Hepatocyte (in vitro differentiated cells): Measurements from ENCODE around the gene RAMP3. TPM values are rescaled to one million over a fixed set of nuclear protein-coding genes. Genes with fewer than 3 reads are reported as not detected.

Experiments used
- DNase-seq: peaks from one replicate; pipeline ENCODE4 v3.0.0-alpha.2; 2016; ENCODE audit warnings: low spot score
- H2AFZ ChIP-seq: fragments of 200-600 bp; sonication (generic); 2 replicates; pipeline ENCODE4 v1.6.0; 2016; ENCODE audit warnings: antibody characterized with exemption, mild to moderate bottlenecking
- H3K27ac ChIP-seq: fragments of 200-600 bp; sonication (generic); 2 replicates; pipeline ENCODE4 v1.5.1; 2016; ENCODE audit warnings: mild to moderate bottlenecking
- H3K27me3 ChIP-seq: fragments of 200-600 bp; sonication (generic); 2 replicates; pipeline ENCODE4 v1.6.1; 2016
- H3K36me3 ChIP-seq: fragments of 200-600 bp; sonication (generic); replicated peaks from 2 replicates; pipeline ENCODE4 v1.5.1; 2016; ENCODE audit warnings: low read depth; ENCODE audit not compliant: insufficient read depth
- H3K4me1 ChIP-seq: fragments of 200-600 bp; sonication (generic); 2 replicates; pipeline ENCODE4 v1.5.1; 2016; ENCODE audit warnings: mild to moderate bottlenecking, moderate library complexity; ENCODE audit not compliant: insufficient read depth
- H3K4me2 ChIP-seq: fragments of 200-600 bp; sonication (generic); 2 replicates; pipeline ENCODE4 v1.6.0; 2016
- H3K4me3 ChIP-seq: fragments of 200-600 bp; sonication (generic); 2 replicates; pipeline ENCODE4 v1.5.1; 2016; ENCODE audit warnings: mild to moderate bottlenecking
- H3K79me2 ChIP-seq: fragments of 200-600 bp; sonication (generic); 2 replicates; pipeline ENCODE4 v1.6.0; 2017; ENCODE audit warnings: mild to moderate bottlenecking
- H3K9me2 ChIP-seq: fragments of 200-600 bp; sonication (generic); replicated peaks from 2 replicates; pipeline ENCODE4 v1.6.0; 2017; ENCODE audit warnings: mild to moderate bottlenecking; ENCODE audit not compliant: insufficient read depth
- H3K9me3 ChIP-seq: fragments of 200-600 bp; sonication (generic); 2 replicates; pipeline ENCODE4 v1.5.1; 2016; ENCODE audit warnings: low read depth, mild to moderate bottlenecking
- H4K20me1 ChIP-seq: fragments of 200-600 bp; sonication (generic); 2 replicates; pipeline ENCODE4 v1.6.0; 2016; ENCODE audit warnings: mild to moderate bottlenecking; ENCODE audit not compliant: insufficient read depth, poor library complexity, severe bottlenecking
- CTCF ChIP-seq: fragments of 200-600 bp; sonication (generic); IDR thresholded peaks from 2 replicates; pipeline ENCODE4 v1.5.1; 2016; ENCODE audit warnings: antibody characterized with exemption, mild to moderate bottlenecking; ENCODE audit not compliant: poor library complexity
- EZH2 ChIP-seq: fragments of 200-600 bp; sonication (generic); IDR thresholded peaks from 2 replicates; pipeline ENCODE4 v1.6.1; 2016; ENCODE audit warnings: antibody characterized with exemption, mild to moderate bottlenecking, borderline replicate concordance
- EZH2phosphoT487 ChIP-seq: fragments of 200-600 bp; sonication (generic); IDR thresholded peaks from one replicate; pipeline ENCODE4 v1.6.1; 2018; ENCODE audit warnings: antibody characterized with exemption, mild to moderate bottlenecking, low read depth, moderate library complexity; ENCODE audit not compliant: unreplicated experiment, severe bottlenecking
- WGBS: methylation state at CpG from one replicate; pipeline ENCODE4 v1.1.6; 2016; ENCODE audit warnings: low lambda C conversion rate; ENCODE audit errors: missing lambda C conversion rate; 5-methylcytosine and 5-hydroxymethylcytosine counted together
- polyA plus RNA-seq: library from polyadenylated mRNA; unstranded; fragments of >200 nt; fragmentation: Nextera tagmentation; extraction: Ambion mirVana; gene quantifications from 2 replicates; pipeline ENCODE4 v1.2.1, GENCODE V29; 2016
- total RNA-seq: library from RNA; depleted of rRNA; stranded (reverse); fragments of >200 nt; gene quantifications from 2 replicates; pipeline ENCODE4 v1.2.3, GENCODE V29; 2014

RAMP3 gene
- total and polyA plus RNA-seq, 2 experiments from 2014 or later, result not detected

- no peak for DNase-seq
- Histone ChIP-seq H3K27ac (no peak overlapping the region), H3K4me1 (no peaks in the 10 kb centered on the region), H4K20me1 (no peaks in the 10 kb centered on the region), H3K9me3 (no peaks in the 10 kb centered on the region), H3K79me2 (no peaks in the 10 kb centered on the region), H3K36me3 (no peaks in the 10 kb centered on the region), H3K4me3 (no peak overlapping the region), H3K9me2 (no peaks in the 10 kb centered on the region), H2AFZ (no peak overlapping the region), H3K27me3 (peaks cover 4% of the 10 kb centered on the region), H3K4me2 (no peak overlapping the region)
- TF ChIP-seq EZH2phosphoT487, result no peak
- TF ChIP-seq CTCF, result no peak
- no peak for TF ChIP-seq EZH2
- WGBS, result 85% methylated on average over 9 of the region's 9 CpGs
These were observed 22.1 kb downstream of the RAMP3 start for GRCh38 chr7:45179666-45180065.

- WGBS, result 86% methylated on average over 13 of the region's 13 CpGs
These were observed 22.7 kb downstream of the RAMP3 start for GRCh38 chr7:45180084-45180986.

GRCh38 chr7:45181286-45181960, 23.8 kb downstream of the RAMP3 start:
- H2AFZ ChIP-seq, result no peak overlapping the region
- H3K4me3 ChIP-seq, result no peak overlapping the region
- H3K9me3 ChIP-seq, result no peaks in the 10 kb centered on the region
- H3K27ac ChIP-seq, result no peak overlapping the region
- H3K79me2 ChIP-seq, result no peaks in the 10 kb centered on the region
- 89% methylated on average over 7 of the region's 7 CpGs for WGBS
- no peaks in the 10 kb centered on the region for H4K20me1 ChIP-seq
- no peaks in the 10 kb centered on the region for H3K4me1 ChIP-seq
- no peak for DNase-seq
- H3K27me3 ChIP-seq, result peaks cover 4% of the 10 kb centered on the region
- no peak for TF ChIP-seq CTCF
- TF ChIP-seq EZH2, result no peak
- no peak for TF ChIP-seq EZH2phosphoT487
- no peaks in the 10 kb centered on the region for H3K9me2 ChIP-seq
- no peak overlapping the region for H3K4me2 ChIP-seq
- no peaks in the 10 kb centered on the region for H3K36me3 ChIP-seq

More at GRCh38 chr7:45180084-45180986, 22.7 kb downstream of the RAMP3 start:
- Histone ChIP-seq H3K9me2 (no peaks in the 10 kb centered on the region), H2AFZ (no peak overlapping the region), H4K20me1 (no peaks in the 10 kb centered on the region), H3K27me3 (peaks cover 4% of the 10 kb centered on the region), H3K9me3 (no peaks in the 10 kb centered on the region), H3K4me1 (no peaks in the 10 kb centered on the region), H3K79me2 (no peaks in the 10 kb centered on the region), H3K4me3 (no peak overlapping the region), H3K27ac (no peak overlapping the region), H3K36me3 (no peaks in the 10 kb centered on the region), H3K4me2 (no peak overlapping the region)
- no peak for TF ChIP-seq CTCF
- no peak for TF ChIP-seq EZH2
- no peak for TF ChIP-seq EZH2phosphoT487
- no peak for DNase-seq
